Measurements from ENCODE around the gene INHBC.

GRCh38 chr12:57410534-57410933 lies 24.1 kb upstream of the INHBC start:
- TF ChIP-seq CTCF (conservative IDR thresholded peaks at IDR 0.05) (no peak), EZH2 (IDR thresholded peaks at IDR 0.05; ENCODE audit: low read depth) (no peak)
